ENCODE data around the gene TYW1B.
"Not testable (repeated sequence)": the region's sequence is repeated elsewhere in the genome, so short reads cannot be mapped to it uniquely, and the experiment has no call there.

The TYW1B gene

DNA sequence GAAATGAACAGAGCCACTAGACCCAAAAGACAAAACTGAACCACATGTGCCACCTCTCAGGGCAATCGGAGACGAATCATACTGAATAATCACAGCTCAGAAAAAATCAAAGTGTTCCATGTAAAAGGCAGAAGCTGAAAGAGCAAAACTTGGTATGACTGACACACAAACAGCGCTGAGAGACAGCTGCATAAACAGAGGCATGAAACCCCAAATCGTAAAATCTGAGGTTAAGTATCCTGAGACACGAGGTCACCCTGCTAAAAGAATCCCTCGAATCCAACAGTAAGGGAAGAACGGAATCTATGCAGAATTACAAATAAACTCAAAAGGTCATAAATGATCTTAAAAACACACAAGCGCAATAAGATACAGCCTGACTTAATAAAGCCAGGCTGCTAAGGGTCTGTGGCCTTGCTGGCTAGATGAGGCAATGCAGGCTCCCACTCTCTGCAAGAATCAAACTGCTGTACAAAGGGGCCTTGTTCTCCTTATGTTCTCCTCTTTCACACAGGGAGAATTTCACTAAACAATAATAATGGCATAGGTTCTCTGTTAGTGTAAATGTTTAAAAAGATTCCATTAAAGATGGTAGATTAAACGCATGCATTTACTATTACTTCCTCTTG lies 247.7 kb downstream of the TYW1B start:
- not testable (repeated sequence) for DNase-seq (ENCODE audit: extremely low read depth in 1 of 2, low read depth in 1 of 2)

DNA sequence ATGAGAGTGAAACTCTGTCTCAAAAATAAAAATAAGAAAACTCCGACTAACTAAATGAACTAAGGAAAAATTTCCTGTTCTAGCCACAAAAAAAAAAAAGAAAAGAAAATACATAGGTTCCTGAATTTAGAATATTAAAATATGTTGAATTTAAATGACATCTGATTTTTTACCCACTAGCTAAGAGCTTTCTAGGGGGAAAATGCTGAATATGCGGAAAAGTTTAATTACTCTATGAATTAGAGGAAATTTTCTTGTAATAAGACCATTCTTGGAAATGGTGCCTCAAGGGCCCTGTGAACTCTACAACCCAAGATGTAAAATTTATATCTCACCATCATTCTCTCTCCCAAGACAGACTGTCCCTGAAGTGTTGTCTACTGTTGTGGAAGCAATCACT lies 250.9 kb downstream of the TYW1B start:
- no peak for DNase-seq (ENCODE audit: extremely low read depth in 1 of 2, low read depth in 1 of 2)

GRCh38 chr7:72561988-72562387 lies 266.0 kb downstream of the TYW1B start:
- not testable (repeated sequence) for DNase-seq (ENCODE audit: extremely low read depth in 1 of 2, low read depth in 1 of 2)

GRCh38 chr7:72559546-72559945 lies 268.5 kb downstream of the TYW1B start:
- not testable (repeated sequence) for DNase-seq (ENCODE audit: extremely low read depth in 1 of 2, low read depth in 1 of 2)

GRCh38 chr7:72556733-72557132 lies 271.3 kb downstream of the TYW1B start:
- DNase-seq (ENCODE audit: extremely low read depth in 1 of 2, low read depth in 1 of 2): not testable (repeated sequence)

DNA sequence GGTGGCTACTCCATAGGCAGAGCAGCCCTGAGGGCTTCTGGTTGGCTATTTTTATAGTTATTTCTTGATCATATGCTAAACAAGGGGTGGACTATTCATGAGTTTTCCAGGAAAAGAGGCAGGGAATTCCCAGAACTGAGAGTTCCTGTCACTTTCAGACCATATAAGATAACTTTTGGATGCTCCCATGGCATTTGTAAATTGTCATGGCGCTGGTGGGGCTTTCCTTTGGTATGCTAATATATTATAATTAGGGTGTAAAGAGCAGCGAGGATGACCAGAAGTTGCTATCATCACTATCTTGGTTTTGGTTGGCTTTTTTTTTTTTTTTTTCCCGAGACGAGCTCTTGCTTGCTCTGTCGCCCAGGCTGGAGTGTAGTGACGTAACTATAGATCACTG lies 272.8 kb downstream of the TYW1B start:
- not testable (repeated sequence) for DNase-seq (ENCODE audit: extremely low read depth in 1 of 2, low read depth in 1 of 2)

DNA sequence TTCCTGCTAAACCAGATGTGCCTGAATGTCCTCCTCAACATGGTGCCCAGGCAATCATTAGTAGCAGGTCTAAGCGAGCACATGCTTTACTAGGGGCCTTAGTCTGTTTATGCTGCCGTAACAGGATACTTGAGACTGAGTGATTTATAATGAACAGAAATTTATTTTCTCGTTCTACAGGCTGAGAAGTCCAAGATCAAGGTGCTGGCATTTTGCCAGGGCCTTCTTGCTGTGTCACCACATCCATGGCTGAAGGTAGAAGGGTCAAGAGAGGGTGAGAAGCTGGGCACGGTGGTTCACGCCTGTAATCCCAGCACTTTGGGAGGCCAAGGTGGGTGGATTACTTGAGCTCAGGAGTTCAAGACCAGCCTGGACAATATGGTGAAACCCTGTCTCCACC lies 273.6 kb downstream of the TYW1B start:
- DNase-seq (ENCODE audit: extremely low read depth in 1 of 2, low read depth in 1 of 2): not testable (repeated sequence)

GRCh38 chr7:72550454-72550853 lies 277.5 kb downstream of the TYW1B start:
- DNase-seq (ENCODE audit: extremely low read depth in 1 of 2, low read depth in 1 of 2): not testable (repeated sequence)

GRCh38 chr7:72546586-72547237 lies 281.3 kb downstream of the TYW1B start:
- not testable (repeated sequence) for DNase-seq (ENCODE audit: extremely low read depth in 1 of 2, low read depth in 1 of 2)

DNA sequence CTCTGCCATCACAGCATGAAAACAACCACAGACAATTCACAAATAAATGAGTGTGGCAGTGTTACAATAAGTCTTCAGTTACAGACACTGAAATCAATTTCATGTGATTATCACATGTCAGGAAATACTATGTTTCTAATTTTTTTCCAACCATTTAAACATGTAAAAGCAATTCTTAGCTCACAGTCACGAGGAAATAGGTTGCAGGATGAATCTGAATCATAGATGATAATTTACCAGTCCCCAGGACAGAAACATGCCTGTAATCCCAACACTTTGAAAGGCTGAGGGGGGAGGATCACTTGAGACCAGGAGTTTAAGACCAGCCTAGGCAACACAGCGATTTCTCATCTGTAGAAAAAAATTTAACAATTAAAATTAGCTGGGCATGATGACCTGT lies 283.5 kb downstream of the TYW1B start:
- not testable (repeated sequence) for DNase-seq (ENCODE audit: extremely low read depth in 1 of 2, low read depth in 1 of 2)

- DNase-seq (ENCODE audit: extremely low read depth in 1 of 2, low read depth in 1 of 2): no peak
These were observed 287.1 kb downstream of the TYW1B start for GRCh38 chr7:72540923-72541322.

- no peak for DNase-seq (ENCODE audit: extremely low read depth in 1 of 2, low read depth in 1 of 2)
These were observed 287.8 kb downstream of the TYW1B start for GRCh38 chr7:72540106-72540611.

- no peak for DNase-seq (ENCODE audit: extremely low read depth in 1 of 2, low read depth in 1 of 2)
These were observed 288.3 kb downstream of the TYW1B start for GRCh38 chr7:72539702-72540101.

DNA sequence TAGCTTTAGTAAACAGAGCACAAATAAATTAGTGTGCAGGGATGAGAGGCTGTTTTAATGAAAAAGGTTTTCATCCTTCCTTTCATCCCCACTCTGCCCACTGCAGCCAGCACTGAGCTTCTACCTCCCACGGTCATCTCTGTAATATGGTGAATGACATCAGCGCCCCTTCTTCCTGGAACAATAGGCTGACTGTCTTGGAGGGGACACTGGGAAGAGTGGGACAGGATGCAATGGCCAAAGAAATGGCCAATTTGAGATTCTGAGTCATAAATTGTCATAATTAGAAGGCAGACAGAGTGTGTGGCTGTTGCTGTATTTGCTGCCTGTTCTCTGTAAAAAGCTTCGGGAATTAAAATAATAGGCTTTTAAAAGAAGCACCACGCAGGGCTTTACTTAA lies 289.1 kb downstream of the TYW1B start:
- DNase-seq (ENCODE audit: extremely low read depth in 1 of 2, low read depth in 1 of 2): no peak

DNA sequence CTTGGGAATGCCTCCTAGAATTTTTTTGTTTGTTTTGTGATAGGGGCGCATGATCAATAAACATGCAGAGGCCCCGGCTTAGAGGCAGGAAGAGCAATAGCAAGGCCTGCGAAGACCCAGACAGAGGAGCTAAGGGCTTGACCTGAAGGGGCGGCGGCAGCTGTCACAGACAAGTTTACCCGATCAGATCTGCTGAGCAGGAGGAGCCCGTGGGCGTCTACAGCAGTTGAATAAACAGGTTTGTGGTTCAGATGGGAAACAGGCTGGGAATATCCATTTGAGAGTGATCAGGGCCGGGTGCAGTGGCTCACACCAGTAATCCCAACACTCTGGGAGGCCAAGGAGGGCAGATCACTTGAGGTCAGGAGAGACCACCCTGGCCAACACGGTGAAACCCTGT lies 289.9 kb downstream of the TYW1B start:
- no peak for DNase-seq (ENCODE audit: extremely low read depth in 1 of 2, low read depth in 1 of 2)

DNA sequence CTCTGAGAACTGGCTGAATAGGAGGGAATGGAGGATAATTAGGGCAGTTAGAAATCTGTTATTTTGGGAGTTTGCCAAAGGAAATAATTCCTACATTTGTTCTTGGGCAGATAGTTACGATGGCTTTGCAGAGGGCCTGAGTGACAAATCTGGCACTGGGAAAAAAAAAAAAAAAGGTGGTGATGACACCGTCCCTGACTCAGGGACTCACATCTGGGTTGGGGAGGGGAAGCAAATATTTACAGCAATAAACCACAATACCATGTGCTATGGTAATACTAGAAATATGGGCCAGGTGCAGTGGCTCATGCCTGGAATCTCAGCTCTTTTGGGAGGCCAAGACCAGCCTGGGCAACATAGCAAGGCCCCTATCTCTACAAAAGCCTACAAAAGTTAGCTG lies 292.0 kb downstream of the TYW1B start:
- not testable (repeated sequence) for DNase-seq (ENCODE audit: extremely low read depth in 1 of 2, low read depth in 1 of 2)

GRCh38 chr7:72531048-72531447 lies 297.0 kb downstream of the TYW1B start:
- DNase-seq (ENCODE audit: extremely low read depth in 1 of 2, low read depth in 1 of 2): not testable (repeated sequence)

All from stimulated activated CD8-positive, alpha-beta memory T cell treated with anti-CD3 and anti-CD28 coated beads, Interleukin-7, amount 100 ng/mL, for 48 hours (primary cell).